Iris pigment epithelial cell (primary cell): Measurements from ENCODE around the gene FAM20C.
"Not testable (repeated sequence)": the region's sequence is repeated elsewhere in the genome, so short reads cannot be mapped to it uniquely, and the experiment has no call there.

ENCODE experiments used
- DNase-seq: peaks from one replicate; pipeline ENCODE4 v3.0.0-alpha.2; 2011; ENCODE audit warnings: low read depth

Gene FAM20C

DNA sequence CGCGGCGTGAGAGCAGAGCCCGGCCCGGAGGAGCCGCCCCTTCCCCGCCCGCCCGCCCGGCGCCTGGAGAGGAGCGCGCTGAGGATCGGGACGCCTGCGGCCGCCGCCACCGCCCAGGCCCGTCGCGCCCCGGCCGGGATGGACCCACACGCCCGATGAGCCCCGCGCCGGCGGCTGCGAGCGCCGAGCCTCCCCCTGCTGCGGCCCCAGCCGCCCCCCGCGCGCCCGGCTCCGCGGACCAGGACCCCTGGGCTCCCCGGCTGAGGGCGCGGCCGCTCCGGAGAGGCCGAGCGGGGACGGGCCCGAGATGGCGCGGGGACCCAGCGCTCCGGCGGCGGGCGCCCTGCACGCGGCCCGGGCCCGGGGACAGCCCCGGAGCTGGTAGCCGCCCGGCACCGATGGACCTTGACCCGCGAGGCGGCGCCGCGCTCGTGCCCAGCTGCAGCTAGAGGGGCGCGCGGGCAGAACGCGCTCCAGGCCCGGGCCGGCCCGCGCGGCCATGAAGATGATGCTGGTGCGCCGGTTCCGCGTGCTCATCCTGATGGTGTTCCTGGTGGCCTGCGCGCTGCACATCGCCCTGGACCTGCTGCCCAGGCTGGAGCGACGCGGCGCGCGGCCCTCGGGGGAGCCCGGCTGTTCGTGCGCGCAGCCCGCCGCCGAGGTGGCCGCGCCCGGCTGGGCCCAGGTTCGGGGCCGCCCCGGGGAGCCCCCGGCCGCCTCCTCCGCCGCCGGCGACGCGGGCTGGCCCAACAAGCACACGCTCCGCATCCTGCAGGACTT lies 520 bp downstream of the FAM20C start:
- DNase-seq: peak; percentile 45

- DNase-seq: peak; percentile 24
Measured at GRCh38 chr7:193481-194251, 1.3 kb downstream of the FAM20C start.

DNA sequence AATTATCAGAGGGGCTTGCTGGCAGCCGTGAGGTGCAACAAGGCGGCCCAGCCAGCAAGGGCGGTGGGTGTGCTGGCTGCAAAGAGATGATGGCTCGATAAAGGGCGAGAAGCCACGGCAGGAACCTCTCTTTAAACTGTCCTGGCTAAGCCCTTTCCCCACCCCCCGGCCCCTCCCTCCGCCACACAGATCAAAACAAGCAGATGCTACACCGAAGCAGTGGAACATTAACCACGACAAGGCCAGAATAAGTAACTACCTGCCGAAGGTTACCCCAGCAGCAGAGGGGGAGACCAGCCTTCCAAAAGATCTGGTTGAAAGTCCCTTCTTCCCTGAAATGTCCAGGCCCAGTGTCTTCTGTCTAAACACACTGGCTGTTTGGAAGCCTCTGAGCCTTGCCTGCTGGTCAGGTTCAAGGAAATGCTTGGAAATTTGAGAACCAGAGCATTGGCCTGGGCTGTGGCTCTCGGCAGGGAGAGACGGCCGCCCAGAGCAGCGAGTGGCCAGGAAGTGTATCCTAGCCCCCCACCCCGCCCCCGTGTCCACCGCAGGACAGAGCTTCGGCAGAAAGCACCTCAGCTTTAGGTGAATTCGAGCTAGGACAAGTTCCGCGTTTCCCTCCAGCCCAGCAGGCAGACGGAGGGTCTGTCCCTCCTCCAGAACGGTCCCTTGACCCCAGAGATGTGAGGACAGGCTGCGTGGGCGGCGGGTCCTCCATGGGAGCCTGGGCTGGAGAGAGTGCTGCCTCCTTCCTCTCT lies 2.1 kb downstream of the FAM20C start:
- DNase-seq: peak; percentile 82

- peak; percentile 32 for DNase-seq
Measured at GRCh38 chr7:195010-195829, 2.8 kb downstream of the FAM20C start.

- no peak for DNase-seq
Measured at GRCh38 chr7:195830-196128, 3.4 kb downstream of the FAM20C start.

GRCh38 chr7:196283-196682 lies 3.9 kb downstream of the FAM20C start:
- DNase-seq: no peak

GRCh38 chr7:196778-197321 lies 4.5 kb downstream of the FAM20C start:
- no peak for DNase-seq

- no peak for DNase-seq
Measured at GRCh38 chr7:197413-198335, 5.3 kb downstream of the FAM20C start.

GRCh38 chr7:199483-200249 lies 7.3 kb downstream of the FAM20C start:
- no peak for DNase-seq

DNA sequence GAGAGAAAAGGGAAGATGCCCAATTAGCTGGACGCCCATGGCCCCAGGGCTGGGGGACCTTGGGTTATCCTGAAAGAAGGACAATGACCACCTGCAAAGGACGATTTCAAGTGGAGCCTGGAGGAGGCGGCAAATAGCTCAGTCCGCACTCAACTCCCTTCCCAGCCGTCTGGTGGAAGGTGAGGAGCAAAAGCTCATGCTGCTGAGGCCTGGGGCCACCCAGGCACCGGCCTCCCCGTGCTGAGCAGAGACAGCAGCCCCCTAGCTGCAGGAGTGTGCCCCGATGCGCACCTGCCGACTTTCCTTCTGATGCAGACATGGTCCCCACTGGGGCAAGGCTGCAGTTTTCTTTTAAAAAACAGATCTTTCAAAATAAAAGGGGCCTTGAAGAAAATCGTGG lies 7.9 kb downstream of the FAM20C start:
- no peak for DNase-seq

DNA sequence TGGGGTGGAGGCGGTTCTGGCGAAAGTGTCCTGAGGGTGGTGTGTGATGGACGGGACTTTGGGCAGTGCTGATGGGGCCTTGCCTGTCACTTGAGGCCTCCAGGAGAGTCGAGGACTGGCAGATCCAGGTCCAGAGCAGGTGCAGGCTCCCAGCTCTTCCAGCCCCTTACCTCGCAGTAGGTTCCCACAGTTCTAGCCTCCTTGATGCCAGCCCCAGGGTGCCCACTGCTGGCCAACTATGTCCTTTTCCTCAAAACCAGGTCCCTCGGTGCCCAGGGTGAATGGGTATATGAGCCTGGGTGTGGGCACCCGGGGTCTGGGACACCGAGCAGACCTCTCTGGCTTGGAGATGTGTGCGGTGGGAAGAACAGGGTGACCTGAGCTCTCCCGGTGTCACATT lies 8.3 kb downstream of the FAM20C start:
- no peak for DNase-seq

- DNase-seq: no peak
Measured at GRCh38 chr7:204326-204725, 12.0 kb downstream of the FAM20C start.

GRCh38 chr7:205115-206010 lies 13.0 kb downstream of the FAM20C start:
- DNase-seq: no peak

- DNase-seq: not testable (repeated sequence)
Measured at GRCh38 chr7:206351-206750, 14.0 kb downstream of the FAM20C start.

DNA sequence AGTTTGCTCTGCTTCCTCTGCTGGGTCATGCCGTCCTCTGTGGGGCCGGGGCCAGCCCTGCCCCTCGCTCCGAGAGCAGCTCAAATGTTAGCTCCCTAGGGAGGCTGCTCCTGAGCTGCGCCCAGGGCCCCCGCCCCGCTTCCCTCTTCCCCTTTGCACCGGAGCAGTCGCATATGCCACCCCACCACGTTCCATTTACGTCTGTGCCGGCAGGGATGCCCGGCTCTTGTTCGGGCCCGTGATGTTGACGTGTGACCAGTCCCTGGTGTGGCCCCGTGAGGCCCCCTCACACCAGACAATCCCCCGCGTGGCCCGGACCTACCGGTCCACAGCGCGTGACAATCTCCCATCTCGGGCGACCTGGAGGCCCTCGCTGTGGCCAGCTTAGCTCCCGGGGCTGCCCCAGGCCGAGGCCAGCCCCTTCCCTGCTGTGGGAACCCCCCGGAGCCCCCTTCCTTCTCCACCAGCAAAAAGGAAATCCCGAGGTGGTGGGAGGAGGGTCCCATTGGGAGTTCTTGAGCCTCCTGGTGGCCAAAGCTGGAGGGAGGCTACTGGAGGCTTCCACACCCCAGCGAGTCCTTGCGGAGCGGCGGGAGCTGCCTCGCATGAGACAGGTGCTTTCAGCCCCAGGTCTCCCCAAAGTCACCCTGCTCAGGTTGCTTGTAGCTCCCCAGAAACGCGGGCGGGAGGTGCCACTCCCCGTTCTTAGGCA lies 15.2 kb downstream of the FAM20C start:
- DNase-seq: no peak

- DNase-seq: no peak
Measured at GRCh38 chr7:208130-208673, 15.8 kb downstream of the FAM20C start.

DNA sequence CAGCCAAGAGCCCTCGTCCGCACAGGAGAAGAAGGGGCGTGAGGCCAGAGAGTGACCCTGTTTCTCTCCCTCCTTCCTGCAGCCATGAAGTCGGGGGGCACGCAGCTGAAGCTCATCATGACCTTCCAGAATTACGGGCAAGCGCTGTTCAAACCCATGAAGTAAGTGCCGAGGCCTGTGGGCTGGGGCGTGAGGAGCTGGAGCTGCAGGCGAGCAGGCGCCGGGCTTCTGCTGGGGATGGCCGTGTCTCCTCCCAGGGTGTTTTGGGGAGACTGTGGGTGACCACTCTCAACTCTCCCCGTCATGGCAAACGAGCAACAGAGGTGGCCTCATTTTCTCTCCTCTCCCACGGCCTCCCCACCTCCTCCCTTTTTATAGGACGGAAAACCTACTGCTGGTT lies 16.4 kb downstream of the FAM20C start:
- no peak for DNase-seq

DNA sequence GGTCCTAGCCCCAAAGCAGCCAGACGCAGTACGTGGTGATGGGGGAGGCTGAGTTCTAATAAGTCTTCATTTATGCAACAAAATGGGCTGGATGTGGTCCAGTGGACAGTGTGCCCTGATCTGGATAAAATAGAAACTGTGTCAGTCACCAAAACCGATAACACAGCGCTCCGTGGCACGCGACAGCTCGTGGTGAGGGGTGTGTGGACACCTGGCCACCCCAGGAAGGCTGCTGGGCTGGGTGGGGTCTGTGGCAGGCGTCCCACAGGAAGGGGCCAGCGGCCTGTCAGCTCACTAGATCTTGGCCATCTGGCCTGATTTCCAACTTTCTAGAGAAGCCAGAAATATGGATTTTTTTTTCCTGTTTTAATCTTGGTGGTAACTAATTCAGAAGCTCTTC lies 17.0 kb downstream of the FAM20C start:
- DNase-seq: no peak
